ENCODE data around the gene RMI2. TPM values are rescaled to one million over a fixed set of nuclear protein-coding genes. Genes with fewer than 3 reads are reported as not detected.

RMI2 gene
- total RNA-seq, 1 donor from 2014 or later: 41.9 TPM

DNA sequence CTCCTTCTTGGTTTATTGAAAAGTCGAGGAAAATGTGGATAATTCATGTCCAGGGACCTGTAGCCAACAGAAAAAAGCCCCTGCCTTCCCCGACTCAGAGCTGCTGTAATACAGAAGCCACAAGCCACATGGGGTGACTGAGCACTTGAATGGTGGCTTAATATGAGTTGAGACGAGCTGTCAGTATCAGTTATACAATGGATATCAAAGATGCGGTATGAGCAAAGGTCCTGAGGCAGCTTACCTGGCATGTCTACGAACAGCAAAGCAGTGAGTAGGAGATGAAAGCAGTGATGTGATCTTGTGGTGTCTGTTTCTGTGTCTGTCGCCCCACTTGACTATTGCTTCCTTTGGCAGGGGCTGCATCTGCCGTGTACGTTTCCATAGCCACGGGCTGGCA, 12.2 kb upstream of the RMI2 start:
- Mint-ChIP-seq H3K4me1 (peaks cover 38% of the 10 kb centered on the region), H3K4me3 (no peak overlapping the region), H3K36me3 (ENCODE audit: low read depth) (no peaks in the 10 kb centered on the region), H3K9me3 (peaks cover 6% of the 10 kb centered on the region), H3K27me3 (ENCODE audit: low read depth) (no peaks in the 10 kb centered on the region), H3K27ac (ENCODE audit: unreplicated experiment) (no peak overlapping the region)
- TF ChIP-seq, protein P1, sequence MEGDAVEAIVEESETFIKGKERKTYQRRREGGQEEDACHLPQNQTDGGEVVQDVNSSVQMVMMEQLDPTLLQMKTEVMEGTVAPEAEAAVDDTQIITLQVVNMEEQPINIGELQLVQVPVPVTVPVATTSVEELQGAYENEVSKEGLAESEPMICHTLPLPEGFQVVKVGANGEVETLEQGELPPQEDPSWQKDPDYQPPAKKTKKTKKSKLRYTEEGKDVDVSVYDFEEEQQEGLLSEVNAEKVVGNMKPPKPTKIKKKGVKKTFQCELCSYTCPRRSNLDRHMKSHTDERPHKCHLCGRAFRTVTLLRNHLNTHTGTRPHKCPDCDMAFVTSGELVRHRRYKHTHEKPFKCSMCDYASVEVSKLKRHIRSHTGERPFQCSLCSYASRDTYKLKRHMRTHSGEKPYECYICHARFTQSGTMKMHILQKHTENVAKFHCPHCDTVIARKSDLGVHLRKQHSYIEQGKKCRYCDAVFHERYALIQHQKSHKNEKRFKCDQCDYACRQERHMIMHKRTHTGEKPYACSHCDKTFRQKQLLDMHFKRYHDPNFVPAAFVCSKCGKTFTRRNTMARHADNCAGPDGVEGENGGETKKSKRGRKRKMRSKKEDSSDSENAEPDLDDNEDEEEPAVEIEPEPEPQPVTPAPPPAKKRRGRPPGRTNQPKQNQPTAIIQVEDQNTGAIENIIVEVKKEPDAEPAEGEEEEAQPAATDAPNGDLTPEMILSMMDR (conservative IDR thresholded peaks at IDR 0.05): no peak
- no peak for DNase-seq (ENCODE audit: low read depth, low spot score)

DNA sequence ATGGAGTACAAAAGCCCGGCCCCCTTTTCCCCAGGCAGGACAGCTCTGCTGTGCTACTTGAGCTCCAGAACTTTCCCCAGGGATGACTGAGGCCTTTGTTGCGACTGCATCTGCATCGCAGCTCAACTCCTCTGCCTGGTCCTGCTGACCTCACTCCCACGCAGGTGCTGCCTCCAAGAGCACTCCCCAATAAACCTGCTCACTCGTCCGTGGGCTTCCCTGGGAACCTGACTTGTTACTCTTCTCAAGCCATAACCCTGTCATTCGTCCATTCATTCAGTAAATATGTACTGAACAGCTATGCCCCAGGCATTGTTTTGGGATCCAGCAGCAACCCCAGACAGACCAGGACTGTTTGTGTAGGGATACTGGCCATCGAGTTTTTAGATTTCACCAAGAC, 11.6 kb upstream of the RMI2 start:
- H3K4me3 Mint-ChIP-seq: peak overlapping the region; percentile 3
- H3K27ac Mint-ChIP-seq (ENCODE audit: unreplicated experiment): peak overlapping the region; percentile 88
- TF ChIP-seq, protein P1 (conservative IDR thresholded peaks at IDR 0.05): no peak
- H3K9me3 Mint-ChIP-seq: peaks cover 6% of the 10 kb centered on the region
- no peak for DNase-seq (ENCODE audit: low read depth, low spot score)
- H3K4me1 Mint-ChIP-seq: peaks cover 31% of the 10 kb centered on the region
- H3K27me3 Mint-ChIP-seq (ENCODE audit: low read depth): no peaks in the 10 kb centered on the region
- H3K36me3 Mint-ChIP-seq (ENCODE audit: low read depth): no peaks in the 10 kb centered on the region

DNA sequence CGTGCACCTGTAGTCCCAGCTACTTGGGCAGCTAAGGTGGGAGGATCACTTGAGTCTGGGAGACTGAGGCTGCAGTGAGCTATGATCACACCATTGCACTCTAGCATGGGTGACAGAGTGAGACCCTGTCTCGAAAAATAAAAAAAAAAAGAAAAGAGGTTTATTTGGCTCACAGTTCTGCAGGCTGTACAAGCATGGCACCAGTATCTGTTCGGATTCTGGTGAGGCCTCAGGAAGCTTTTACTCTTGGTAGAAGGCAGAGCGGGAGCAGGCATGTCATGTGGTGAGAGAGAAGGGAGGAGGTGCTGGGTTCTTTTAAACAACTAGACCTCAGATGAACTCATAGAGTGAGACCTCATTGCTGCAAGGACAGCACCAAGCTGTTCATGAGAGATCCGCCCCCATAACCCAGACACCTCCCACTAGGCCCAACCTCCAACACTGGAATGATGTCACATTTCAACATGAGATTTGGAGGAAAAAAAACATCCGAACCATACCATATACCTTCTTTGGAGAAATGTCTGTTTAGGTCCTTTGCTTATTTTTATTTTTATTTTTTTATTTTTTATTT, 10.3 kb upstream of the RMI2 start:
- H3K27ac Mint-ChIP-seq (ENCODE audit: unreplicated experiment): peak overlapping the region; percentile 20
- H3K4me3 Mint-ChIP-seq: no peak overlapping the region
- no peak for DNase-seq (ENCODE audit: low read depth, low spot score)
- H3K4me1 Mint-ChIP-seq: peaks cover 20% of the 10 kb centered on the region
- TF ChIP-seq, protein P1 (conservative IDR thresholded peaks at IDR 0.05): no peak
- H3K27me3 Mint-ChIP-seq (ENCODE audit: low read depth): no peaks in the 10 kb centered on the region
- peaks cover 6% of the 10 kb centered on the region for H3K9me3 Mint-ChIP-seq
- no peaks in the 10 kb centered on the region for H3K36me3 Mint-ChIP-seq (ENCODE audit: low read depth)

DNA sequence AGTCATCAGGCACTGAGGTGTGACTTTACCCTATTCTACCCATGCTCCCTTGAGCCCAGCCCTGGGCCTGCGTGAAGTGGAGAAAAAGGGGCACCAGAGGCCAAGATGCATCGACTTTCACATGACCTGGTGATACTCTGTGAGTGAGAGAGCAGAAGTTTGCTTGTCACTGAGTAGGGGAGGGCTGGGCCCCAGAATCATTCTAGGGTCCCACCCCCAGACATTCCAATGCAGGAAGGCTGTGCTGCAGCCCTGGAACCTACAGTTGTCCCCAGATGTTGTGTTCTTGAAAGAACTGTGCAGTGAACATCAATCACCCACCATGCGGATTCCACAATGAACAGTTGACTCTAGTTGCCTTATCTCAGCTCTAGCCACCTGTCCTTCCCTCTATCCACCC, 6.2 kb upstream of the RMI2 start:
- Mint-ChIP-seq H3K4me1 (no peaks in the 10 kb centered on the region), H3K27ac (ENCODE audit: unreplicated experiment) (no peak overlapping the region), H3K4me3 (no peak overlapping the region), H3K36me3 (ENCODE audit: low read depth) (no peaks in the 10 kb centered on the region), H3K27me3 (ENCODE audit: low read depth) (no peaks in the 10 kb centered on the region), H3K9me3 (peaks cover 6% of the 10 kb centered on the region)
- no peak for DNase-seq (ENCODE audit: low read depth, low spot score)
- TF ChIP-seq, protein P1 (conservative IDR thresholded peaks at IDR 0.05): no peak

DNA sequence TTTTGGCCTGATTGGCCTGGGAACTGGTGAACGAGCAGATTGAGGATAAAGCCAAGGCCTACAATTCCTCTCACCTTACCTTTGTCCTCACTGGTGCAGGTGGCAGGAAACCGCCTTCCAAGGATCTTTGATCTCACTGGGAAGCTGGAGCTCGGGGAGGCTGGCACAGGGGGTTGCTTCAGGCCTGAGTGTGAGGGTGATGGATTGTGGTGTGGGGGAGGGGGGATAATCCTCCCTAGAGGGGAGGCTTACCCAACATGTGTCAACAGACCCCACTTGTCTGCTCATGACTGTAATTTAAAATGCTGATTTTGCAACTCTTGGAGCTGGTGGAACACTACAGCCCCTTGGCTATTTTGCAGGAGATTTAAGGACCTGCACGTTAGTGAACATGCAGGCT, 4.5 kb upstream of the RMI2 start:
- Mint-ChIP-seq H3K36me3 (ENCODE audit: low read depth) (no peaks in the 10 kb centered on the region), H3K9me3 (peaks cover 3% of the 10 kb centered on the region), H3K27ac (ENCODE audit: unreplicated experiment) (no peak overlapping the region), H3K27me3 (ENCODE audit: low read depth) (no peaks in the 10 kb centered on the region), H3K4me3 (peak overlapping the region; percentile 9), H3K4me1 (peaks cover 5% of the 10 kb centered on the region)
- DNase-seq (ENCODE audit: low read depth, low spot score): no peak
- TF ChIP-seq, protein P1 (conservative IDR thresholded peaks at IDR 0.05): no peak
